ENCODE measurements around the gene SEPHS2.
"Not testable (repeated sequence)": the region's sequence is repeated elsewhere in the genome, so short reads cannot be mapped to it uniquely, and the experiment has no call there.

- TF ChIP-seq CREB1 (CRISPR knock-in tag; IDR thresholded peaks at IDR 0.05; ENCODE audit: low read depth); CTCF (conservative IDR thresholded peaks at IDR 0.05; ENCODE audit: low read depth in 2 of 2); POLR2AphosphoS5 (IDR thresholded peaks at IDR 0.05; ENCODE audit: low read depth); EZH2 (IDR thresholded peaks at IDR 0.05; ENCODE audit: low read depth, unreplicated experiment); JUNB (IDR thresholded peaks at IDR 0.05; ENCODE audit: unreplicated experiment); EZH2phosphoT487 (IDR thresholded peaks at IDR 0.05; ENCODE audit: unreplicated experiment); ZNF331 (CRISPR knock-in tag; IDR thresholded peaks at IDR 0.05; ENCODE audit: low read depth); REST (IDR thresholded peaks at IDR 0.05; ENCODE audit: unreplicated experiment); NANOG (IDR thresholded peaks at IDR 0.05; ENCODE audit: borderline replicate concordance): not testable (repeated sequence)
These were observed 7.3 kb upstream of the SEPHS2 start for GRCh38 chr16:30452709-30453580.
